GM18870 (cell line): Measurements from ENCODE around the gene SAMSN1.

Experiments used
- ATAC-seq: cut with Tn5 transposase; IDR thresholded peaks from one replicate; pipeline ENCODE4 v1.9.1; 2021; ENCODE audit warnings: moderate library complexity; ENCODE audit not compliant: unreplicated experiment

The SAMSN1 gene

DNA sequence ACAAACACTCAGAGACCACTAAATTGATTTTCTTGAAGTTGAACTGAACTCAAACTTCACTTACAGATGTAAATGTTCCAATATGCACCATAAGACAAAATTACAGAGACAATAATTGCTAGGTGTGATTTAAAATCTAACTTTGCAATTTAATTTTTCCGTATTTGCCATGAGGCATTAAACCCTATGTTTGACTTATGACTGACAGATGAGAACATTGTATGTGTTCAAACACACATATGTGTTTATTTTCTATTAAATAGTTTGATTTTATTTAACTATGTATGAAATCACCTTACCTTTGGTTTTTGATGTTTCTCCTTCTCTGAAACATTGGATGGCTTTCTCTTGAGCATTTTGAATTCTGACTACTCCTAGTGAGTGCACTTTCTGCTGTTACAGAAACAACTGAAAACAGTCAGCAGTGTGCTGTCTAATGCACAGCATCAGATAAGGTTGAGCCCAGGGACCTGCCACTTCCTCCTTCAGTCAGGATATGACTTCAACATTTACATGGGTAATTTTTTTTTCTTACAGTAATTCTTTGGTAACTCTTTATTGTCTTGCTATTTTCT, at the start of gene SAMSN1:
Gene SAMSN1 (minus strand): TSS at position 410 of the 575 bp plus-strand sequence. CDS start 54 bp downstream, at position 356.
- peak; percentile 84 for ATAC-seq

DNA sequence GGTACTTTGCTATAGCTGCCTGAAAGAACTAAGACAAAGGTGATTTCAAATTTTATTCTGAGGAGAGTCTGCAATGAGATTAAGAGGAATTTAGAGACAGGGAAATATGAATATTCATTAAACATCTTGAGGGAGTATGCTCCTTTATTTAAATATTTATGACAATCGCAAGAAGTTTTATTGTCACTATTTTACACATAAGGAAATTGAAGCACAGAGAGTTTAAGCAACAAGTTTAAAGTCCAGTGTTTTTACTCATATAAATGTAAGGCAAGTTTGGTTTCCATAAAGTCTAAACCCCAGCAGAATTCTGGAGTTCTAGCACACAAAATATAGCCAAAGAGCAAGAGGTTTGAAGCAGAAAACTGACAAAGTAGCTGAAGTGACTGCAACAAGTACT, 49.3 kb upstream of the SAMSN1 start:
- ATAC-seq: no peak

DNA sequence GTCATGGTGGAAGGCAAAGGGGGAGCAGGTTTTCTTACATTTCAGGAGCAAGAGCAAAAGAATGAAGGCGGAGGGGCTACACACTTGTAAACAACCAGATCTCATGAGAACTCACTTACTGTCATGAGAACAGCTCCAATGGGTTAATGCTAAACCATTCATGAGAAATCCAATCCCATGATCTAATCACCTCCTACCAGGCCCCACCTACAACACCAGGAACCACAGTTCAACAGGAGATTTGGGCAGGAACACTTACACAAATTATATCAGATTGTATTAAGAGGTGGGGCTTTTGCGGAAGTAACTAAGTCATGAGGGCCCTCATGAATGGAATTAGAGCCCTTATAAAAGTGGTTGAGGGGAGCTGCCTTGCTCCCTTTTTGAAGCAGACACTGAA, 48.9 kb upstream of the SAMSN1 start:
- ATAC-seq: no peak

DNA sequence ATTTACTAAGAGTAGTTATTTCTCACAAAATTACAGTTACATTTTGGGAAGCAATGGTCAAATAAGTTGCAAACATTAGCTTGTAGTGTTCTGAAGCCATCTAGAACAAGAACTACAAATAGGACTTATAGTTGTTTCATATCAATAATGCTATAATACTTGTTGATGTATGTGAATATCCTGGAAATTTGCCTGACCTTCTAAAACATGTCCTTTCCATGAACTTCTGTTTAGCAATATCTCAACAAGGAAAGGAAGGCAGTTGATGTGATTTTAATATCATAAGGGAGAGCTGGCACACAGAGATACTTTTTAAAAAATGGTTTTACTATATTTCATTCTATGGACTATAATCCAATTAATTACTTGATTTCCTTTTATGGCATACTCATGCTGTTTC, 47.1 kb upstream of the SAMSN1 start:
- no peak for ATAC-seq

DNA sequence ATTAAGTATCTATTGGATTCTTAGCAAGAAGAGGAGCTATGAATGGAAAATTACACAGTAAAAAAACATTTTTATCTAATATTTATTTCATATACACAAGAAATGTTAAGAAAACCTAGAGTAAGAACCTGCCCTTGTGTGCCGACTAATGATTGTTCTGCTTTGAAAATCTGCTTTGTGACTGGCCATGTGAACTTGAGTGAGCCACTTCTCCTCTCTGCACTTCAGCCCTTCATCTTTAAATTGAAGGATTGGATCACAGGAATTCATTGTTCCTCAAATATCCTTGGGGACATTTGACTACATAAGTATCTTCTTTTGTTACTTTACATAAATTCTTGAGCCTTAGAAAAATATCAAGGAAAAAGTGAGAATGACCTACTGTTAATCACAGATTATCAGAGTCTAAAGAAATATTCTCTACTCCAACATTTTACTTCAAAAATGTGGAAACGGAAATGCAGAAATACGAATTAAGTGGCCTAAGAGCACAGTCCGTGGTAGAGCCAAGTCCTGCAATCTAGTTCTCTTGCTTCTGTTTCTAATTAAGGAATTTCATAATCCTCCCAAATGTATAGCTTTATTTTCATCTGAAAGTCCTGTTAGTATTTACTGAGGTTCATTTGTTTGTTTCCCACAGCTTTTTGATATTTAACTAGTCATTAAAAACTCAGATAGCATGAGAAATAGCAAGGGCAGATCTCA, 46.3 kb upstream of the SAMSN1 start:
- no peak for ATAC-seq

DNA sequence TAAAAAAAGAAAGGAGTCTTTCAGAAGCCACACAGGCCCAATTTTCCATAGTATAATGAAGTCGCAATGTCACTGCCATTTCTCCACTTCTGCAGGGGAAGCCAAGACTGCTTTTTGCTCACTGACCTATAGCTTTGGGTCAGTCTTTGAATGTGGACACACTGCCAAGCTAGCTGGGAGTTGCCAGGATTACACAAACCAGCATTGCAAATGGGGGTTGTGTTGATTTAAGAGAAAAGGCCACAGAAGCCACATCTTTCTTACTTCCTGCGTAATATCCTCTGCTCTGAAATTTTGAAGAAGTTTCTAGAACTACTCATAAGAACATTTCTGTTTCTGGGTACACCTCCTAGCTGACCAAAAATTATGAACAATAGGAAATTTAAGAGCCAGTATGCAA, 45.8 kb upstream of the SAMSN1 start:
- no peak for ATAC-seq

DNA sequence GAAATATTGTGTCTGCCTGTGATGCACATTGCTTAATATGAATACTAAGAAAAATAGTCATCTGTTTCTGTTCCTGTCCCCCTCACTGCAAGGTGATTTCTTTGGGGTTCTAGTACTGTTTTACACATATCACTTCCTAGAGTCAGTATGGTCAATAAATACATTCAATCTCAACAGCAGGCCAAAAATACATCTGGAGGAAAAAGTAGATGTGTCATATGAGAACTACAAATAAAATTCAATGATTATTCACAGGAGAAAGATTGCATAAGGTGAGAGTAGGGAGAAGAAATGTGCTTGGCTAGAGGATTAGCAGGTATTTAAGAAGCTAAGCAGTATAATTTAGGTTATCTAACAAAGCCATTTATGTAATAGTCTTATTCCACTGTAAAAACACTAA, 45.3 kb upstream of the SAMSN1 start:
- ATAC-seq: no peak

DNA sequence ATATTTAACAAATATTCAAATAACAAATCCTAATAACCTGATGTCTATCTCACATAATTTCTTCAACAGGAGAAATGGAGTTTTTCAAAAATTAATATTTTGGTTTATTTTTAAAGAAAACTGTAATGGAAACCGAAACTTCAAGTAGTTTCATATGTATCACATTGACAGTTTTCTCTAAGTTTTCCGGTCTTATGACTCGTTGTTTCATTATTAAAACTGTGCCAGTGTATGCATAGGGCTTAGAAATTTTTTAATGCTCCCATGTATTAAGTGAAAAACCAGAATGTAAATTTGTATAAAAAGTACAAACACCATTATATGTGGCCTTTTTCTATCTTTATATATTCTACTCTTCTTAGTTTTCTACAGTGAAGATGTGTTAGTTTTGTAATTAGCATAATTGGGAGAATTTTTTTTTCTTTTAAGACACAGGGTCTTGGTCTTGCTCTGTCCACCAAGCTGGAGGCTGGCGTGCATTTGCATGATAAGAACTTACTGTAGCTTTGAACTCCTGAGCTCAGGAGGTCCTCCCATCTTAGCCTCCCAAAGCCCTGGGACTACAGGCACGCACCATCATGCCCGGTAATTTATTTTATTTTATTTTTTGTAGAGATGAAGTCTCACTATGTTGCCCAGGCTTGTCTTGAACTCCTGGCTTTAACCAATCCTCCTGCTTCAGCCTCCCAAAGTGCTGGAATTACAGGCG, 43.9 kb upstream of the SAMSN1 start:
- ATAC-seq: peak; percentile 87

DNA sequence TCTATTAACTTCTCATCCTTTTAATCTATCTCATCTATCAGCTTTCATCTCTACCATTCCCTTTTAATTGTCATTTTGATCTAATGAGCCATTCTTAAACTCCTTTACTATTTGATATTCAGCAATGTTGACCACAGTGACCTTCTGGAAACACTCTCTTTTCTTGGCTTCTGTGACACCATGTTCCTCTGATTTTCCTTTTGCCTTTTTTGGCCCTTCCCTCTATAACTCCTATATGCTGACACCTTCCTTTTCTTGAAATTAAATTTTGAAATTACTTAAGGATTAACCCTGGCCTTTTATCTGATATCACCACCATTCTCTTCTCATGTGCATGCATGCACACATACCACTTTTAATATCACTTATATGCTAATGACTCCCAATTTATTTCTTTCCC, 41.2 kb upstream of the SAMSN1 start:
- ATAC-seq: no peak

DNA sequence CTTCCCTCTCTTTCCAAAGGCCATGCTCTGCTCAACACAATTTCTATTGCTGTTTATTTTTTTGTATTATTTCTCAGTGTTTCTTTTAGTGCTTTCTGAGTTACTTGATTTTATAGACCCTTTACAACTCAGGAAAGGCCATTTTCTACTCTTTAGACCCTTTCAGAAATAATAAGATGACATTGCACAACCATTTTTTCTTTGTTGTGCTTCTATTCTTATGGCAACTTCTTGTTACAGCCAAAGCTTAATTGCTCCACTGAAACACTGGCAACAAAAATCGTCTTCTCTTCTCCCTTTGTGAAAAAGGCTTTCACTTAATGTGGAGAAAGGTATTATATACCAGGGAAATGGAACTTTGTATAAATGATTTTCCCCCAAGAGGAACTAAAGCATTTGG, 39.0 kb upstream of the SAMSN1 start:
- no peak for ATAC-seq

DNA sequence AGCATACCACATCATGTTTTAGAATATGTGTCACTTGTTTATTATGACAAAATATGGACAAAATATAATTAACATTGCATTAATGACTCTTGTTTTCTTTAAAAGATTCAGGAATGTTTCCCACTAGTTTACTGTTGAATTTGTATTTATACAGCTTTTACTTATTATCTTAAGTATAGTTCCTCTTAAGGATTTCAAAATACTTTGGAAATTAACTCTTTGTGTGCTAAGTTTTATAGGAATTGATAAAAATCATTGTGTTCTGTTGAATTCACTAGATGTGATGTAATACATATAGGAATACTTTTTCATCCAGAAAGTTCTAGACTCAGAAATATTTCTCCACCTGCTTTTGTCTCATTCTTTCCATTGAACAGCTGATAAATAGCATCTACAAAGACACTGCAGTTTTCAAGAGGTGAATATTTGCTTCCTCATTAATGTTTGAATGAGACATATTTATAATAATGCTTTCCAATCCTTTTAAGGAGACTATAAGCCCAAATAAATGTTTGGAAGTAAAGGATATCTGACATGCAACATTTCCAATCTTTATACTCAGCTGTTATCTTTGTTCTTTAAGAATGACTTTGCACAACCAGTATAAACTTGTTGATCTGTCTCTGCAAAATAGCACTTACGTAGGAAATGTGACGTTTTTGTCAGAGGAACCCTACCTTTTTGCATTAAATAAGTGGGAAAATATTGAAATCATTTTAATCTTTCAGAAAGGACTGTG, 38.4 kb upstream of the SAMSN1 start:
- no peak for ATAC-seq

DNA sequence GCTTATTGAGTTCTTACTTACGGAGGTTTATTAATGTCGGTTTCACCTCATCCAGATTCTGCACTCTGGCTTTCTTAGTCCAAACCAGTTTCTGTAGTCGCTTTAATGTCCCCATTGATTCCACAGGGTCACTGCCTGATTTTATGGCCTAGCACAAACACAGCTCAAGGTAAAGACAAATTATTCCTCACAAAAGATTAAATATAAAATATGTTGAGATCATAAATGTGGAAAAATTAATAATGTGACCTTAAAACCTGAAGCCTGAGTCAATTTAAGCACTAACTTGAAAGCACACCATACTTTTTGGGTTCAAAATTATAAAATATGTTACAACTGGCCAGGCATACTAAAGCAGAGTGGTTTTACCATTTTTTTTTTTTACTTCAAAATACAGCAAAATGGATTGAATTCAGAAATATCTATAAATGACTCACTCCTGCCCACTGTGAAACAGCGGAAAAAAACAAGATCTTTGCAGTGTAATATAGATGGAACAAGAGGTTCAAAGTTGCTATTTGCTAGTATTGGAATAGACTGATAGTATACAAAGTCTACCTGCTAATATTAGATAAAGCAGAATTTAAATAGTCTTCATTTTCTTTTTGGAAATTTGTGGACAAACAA, 37.6 kb upstream of the SAMSN1 start:
- no peak for ATAC-seq

DNA sequence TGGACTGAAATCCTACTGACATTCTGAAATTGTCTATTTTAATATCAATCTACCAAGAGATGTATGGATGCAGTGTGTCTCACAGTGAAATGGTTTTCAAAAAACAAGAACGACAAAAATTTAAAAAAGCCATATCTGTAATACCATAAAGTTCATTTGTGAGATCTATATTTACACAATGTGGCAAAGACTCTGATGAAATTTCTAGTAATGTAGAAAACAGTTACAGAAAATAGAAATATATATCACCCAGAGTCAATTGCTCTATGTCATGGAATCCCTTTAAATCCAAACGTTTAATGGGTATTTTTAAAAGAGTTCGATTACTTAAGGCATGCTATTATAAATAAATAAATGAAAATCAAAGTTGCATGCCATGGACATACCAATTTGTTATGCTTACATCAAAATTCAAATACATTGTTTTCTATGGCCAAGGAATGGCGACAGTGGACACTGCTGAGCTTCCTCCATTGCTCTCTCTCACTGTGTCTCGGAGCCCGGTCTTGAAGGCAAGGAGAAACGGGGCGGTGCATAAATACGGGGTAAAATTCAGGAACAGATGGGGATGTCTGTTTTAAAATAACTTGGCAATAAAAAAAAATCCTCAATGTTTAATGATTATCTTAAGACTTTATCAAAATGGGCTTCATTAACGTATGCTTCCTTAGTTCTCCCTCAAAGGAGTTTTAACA, 37.0 kb upstream of the SAMSN1 start:
- ATAC-seq: no peak

DNA sequence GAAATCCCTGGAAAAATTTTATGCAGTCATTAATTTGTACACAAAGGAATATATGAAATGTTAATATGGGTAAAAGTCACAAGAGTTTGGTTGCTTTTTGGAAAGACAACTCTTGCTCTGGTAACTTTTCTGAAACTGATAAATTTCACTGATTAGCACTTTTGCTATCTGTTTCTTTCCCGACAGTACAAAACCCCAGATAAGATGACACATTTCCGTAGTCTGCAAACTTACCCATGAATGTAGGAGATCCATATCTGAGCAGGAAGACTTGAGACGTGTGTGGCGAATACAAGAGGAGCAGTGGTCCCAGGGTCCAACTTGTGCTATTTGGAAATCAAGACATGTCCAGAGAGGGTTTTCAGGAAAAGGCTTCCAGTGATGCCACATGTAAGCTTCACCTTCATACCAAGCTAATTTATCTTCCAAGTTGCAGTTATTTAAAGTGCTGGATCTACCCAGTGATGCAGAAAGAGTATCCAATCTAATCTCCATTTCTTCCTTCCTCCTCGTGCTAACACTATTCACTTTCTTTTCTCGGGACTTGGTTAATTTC, 35.9 kb upstream of the SAMSN1 start:
- no peak for ATAC-seq

DNA sequence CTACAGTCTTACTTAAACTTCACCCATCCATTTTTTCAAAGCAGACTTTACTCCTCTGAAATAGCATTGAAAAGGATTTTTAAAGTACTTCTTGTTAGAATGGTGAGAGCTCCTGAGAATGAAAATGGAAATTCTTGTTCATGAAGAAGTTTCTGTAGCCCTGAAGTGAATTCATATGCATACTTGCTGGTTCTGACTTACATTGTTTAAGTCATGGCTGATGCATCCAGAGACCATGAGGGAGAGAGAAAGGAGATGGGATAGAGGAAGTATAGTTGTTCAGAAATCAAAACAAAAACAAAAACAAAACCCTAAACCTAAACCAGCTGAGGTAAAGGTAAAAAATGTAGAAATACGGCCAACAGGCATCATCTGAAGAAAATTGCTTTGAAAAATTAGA, 27.1 kb upstream of the SAMSN1 start:
- no peak for ATAC-seq

DNA sequence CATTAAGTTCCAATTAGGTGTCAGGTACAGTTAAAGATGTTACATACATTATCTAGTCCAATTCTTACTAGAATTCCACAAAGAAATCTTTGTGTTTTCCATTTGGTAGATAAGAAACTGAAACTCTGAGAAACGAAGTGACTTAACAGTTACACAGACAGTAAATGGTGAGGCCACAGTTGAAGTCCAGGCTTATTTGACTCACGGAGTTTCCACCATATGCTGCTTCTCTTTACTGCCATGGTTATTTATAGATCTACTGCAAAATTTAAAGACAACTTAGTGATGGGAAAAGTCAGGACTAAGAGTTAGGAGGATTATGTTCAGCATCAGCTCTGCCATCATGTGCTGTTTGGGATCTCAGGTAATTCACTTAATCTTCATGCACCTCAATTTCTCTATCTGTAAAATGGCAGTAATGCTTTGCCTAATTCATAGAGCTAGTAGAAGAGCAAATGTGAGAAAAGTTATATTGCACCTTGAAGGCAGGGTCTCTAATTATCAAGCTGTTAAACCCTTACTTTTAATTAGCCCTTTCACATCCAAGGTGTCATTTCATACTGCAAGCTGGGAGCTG, 26.2 kb upstream of the SAMSN1 start:
- no peak for ATAC-seq

DNA sequence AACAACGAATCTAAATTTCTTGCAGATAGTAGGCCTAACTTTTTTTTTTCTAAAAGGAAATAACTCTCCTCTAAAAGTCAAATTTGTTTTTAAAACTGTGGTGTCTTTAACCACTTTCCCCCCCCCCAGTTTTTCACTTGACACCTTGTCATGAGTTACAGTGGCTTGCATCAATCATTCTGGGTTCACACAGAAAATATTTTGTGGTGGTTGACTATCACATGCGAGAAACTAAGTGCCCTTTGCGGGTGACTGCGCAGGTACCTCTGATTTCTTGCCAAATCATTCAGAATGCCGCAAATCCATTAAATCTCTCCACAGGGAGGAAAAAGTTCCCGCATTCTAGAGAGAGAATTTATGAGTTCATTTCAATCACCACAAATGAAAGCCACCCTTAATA, 23.8 kb upstream of the SAMSN1 start:
- no peak for ATAC-seq

DNA sequence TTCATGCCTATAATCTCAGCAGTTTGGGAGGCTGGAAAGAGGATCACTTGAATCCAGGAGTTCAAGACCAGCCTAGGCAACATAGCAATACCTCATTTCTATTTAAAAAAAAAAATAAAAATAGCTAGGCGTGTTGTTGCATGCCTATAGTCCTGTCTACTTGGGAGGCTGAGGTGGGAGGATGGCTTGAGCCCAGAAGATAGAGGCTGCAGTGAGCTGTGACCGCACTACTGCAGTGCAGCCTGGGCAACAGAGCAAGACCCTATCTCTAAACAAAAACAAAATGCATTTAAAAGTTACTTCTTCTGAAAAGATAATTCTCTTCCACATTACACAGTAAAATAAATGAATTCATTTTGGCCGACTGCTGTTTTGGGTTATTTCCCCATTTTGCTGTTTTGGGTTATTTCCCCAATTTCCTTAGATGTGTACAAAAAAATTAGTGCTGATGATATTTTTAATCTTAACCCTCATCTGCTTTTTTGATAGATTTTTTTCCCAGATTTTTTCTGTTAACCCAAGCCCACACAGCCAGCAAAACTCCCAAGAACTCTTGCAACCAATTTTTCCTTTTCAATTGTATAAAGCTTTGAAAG, 23.0 kb upstream of the SAMSN1 start:
- ATAC-seq: no peak
